Endodermal cell (in vitro differentiated cells): ENCODE data around the gene MED13L. TPM values are rescaled to one million over a fixed set of nuclear protein-coding genes. Genes with fewer than 3 reads are reported as not detected.

Experiments
- DNase-seq: peaks from one replicate; pipeline ENCODE4 v3.0.0-alpha.2; 2017
- H3K27ac ChIP-seq: 2 replicates; pipeline ENCODE4 v1.5.1; 2013; ENCODE audit warnings: mild to moderate bottlenecking, low read depth, low read length, moderate library complexity
- H3K27me3 ChIP-seq: 2 replicates; pipeline ENCODE4 v1.6.1; 2013; ENCODE audit warnings: mild to moderate bottlenecking, low read length, moderate library complexity; ENCODE audit not compliant: insufficient read depth, control insufficient read depth, poor library complexity, severe bottlenecking
- H3K36me3 ChIP-seq: 2 replicates; pipeline ENCODE4 v1.7.0; 2013; ENCODE audit warnings: mild to moderate bottlenecking, low read length, moderate library complexity; ENCODE audit not compliant: control insufficient read depth, insufficient read depth
- H3K4me1 ChIP-seq: one replicate; pipeline ENCODE4 v1.7.0; 2013; ENCODE audit warnings: low read length; ENCODE audit not compliant: control insufficient read depth, insufficient read depth
- H3K4me3 ChIP-seq: 2 replicates; pipeline ENCODE4 v1.5.1; 2013; ENCODE audit warnings: mild to moderate bottlenecking, low read length, moderate library complexity
- H3K9ac ChIP-seq: 2 replicates; pipeline ENCODE4 v1.6.1; 2013; ENCODE audit warnings: mild to moderate bottlenecking, low read length, moderate library complexity; ENCODE audit not compliant: poor library complexity, severe bottlenecking; ENCODE audit errors: extremely low read depth
- H3K9me3 ChIP-seq: 2 replicates; pipeline ENCODE4 v1.6.1; 2013; ENCODE audit warnings: mild to moderate bottlenecking, low read length, moderate library complexity; ENCODE audit not compliant: control insufficient read depth
- H3K27ac Mint-ChIP-seq: 2 replicates; pipeline ENCODE4 v1.8.0; 2020; ENCODE audit warnings: mixed read lengths
- H3K27me3 Mint-ChIP-seq: 2 replicates; pipeline ENCODE4 v1.8.0; 2021; ENCODE audit warnings: mild to moderate bottlenecking, mixed read lengths; ENCODE audit not compliant: insufficient read depth
- H3K36me3 Mint-ChIP-seq: 2 replicates; pipeline ENCODE4 v1.8.0; 2020; ENCODE audit warnings: low read depth, mixed read lengths
- H3K4me1 Mint-ChIP-seq: 2 replicates; pipeline ENCODE4 v1.8.0; 2020; ENCODE audit warnings: mixed read lengths
- H3K4me3 Mint-ChIP-seq: 2 replicates; pipeline ENCODE4 v1.8.0; 2020; ENCODE audit warnings: mild to moderate bottlenecking, moderate library complexity, mixed read lengths
- H3K9me3 Mint-ChIP-seq: 2 replicates; pipeline ENCODE4 v1.8.0; 2020; ENCODE audit warnings: mild to moderate bottlenecking, mixed read lengths
- CTCF ChIP-seq: fragments of 200-600 bp; sonication (generic); conservative IDR thresholded peaks from 2 replicates; pipeline ENCODE4 v1.5.0; 2021; ENCODE audit warnings: antibody characterized with exemption, mild to moderate bottlenecking
- WGBS, 2 experiments: methylation state at CpG; one replicate each; pipeline versions ENCODE4 v1.1.5 to v1.1.7; 2013; ENCODE audit warnings: missing lambda C conversion rate in 2 of 2, mixed read lengths in 1 of 2; ENCODE audit not compliant: insufficient coverage in 1 of 2, insufficient read length in 1 of 2; 5-methylcytosine and 5-hydroxymethylcytosine counted together
- total RNA-seq, 2 donors: library from RNA; stranded (reverse); fragmentation: NEBNext Ultra II Directional in 1 of 2; extraction: Animal tissue kit (Norgen Biotek cat#: 25700) in 1 of 2; gene quantifications; 2 replicates in 1 of 2; 3 replicates in 1 of 2; pipeline ENCODE4 v1.2.1, GENCODE V29; 2021

MED13L gene
- total RNA-seq, 2 donors from 2014 or later, result 101 to 111 TPM

GRCh38 chr12:115968211-115968610 is 309.3 kb downstream of the MED13L start:
- no peaks in the 10 kb centered on the region for H3K9me3 Mint-ChIP-seq
- no peaks in the 10 kb centered on the region for H3K27me3 Mint-ChIP-seq
- no peak overlapping the region for H3K27ac Mint-ChIP-seq
- no peaks in the 10 kb centered on the region for H3K9me3 ChIP-seq
- 91% methylated on average over 7 of the region's 7 CpGs; no CpG with 5 or more reads in 1 of the 2 experiments for WGBS, 2 experiments
- H3K27ac ChIP-seq, result no peak overlapping the region
- no peak for TF ChIP-seq CTCF
- no peak overlapping the region for H3K4me3 Mint-ChIP-seq
- no peaks in the 10 kb centered on the region for H3K4me1 ChIP-seq
- H3K36me3 Mint-ChIP-seq, result peaks cover 71% of the 10 kb centered on the region
- H3K9ac ChIP-seq, result no peak overlapping the region
- no peak overlapping the region for H3K4me3 ChIP-seq
- no peaks in the 10 kb centered on the region for H3K27me3 ChIP-seq
- peaks cover 95% of the 10 kb centered on the region for H3K36me3 ChIP-seq
- no peak for DNase-seq
- no peaks in the 10 kb centered on the region for H3K4me1 Mint-ChIP-seq

GRCh38 chr12:115966376-115966775 is 311.1 kb downstream of the MED13L start:
- Mint-ChIP-seq H3K27ac (no peak overlapping the region), H3K9me3 (no peaks in the 10 kb centered on the region), H3K27me3 (no peaks in the 10 kb centered on the region), H3K4me3 (no peak overlapping the region), H3K4me1 (no peaks in the 10 kb centered on the region), H3K36me3 (peaks cover 67% of the 10 kb centered on the region)
- TF ChIP-seq CTCF, result no peak
- no peaks in the 10 kb centered on the region for H3K4me1 ChIP-seq
- DNase-seq, result no peak
- H3K36me3 ChIP-seq, result peaks cover 90% of the 10 kb centered on the region
- no peak overlapping the region for H3K4me3 ChIP-seq
- no peaks in the 10 kb centered on the region for H3K9me3 ChIP-seq
- no peaks in the 10 kb centered on the region for H3K27me3 ChIP-seq
- 93 to 100% methylated on average over 2 to 4 of the region's 4 CpGs for WGBS, 2 experiments
- H3K9ac ChIP-seq, result no peak overlapping the region
- no peak overlapping the region for H3K27ac ChIP-seq

- no peak overlapping the region for H3K9ac ChIP-seq
- Mint-ChIP-seq H3K27me3 (no peaks in the 10 kb centered on the region), H3K27ac (no peak overlapping the region), H3K4me1 (no peaks in the 10 kb centered on the region), H3K9me3 (no peaks in the 10 kb centered on the region), H3K4me3 (no peak overlapping the region), H3K36me3 (peaks cover 68% of the 10 kb centered on the region)
- WGBS, 2 experiments, result 87 to 100% methylated on average over 1 to 2 of the region's 2 CpGs
- no peak for TF ChIP-seq CTCF
- no peak overlapping the region for H3K4me3 ChIP-seq
- no peak for DNase-seq
- peaks cover 92% of the 10 kb centered on the region for H3K36me3 ChIP-seq
- H3K27me3 ChIP-seq, result no peaks in the 10 kb centered on the region
- no peak overlapping the region for H3K27ac ChIP-seq
- H3K4me1 ChIP-seq, result no peaks in the 10 kb centered on the region
- H3K9me3 ChIP-seq, result no peaks in the 10 kb centered on the region
Observed at GRCh38 chr12:115964626-115965025, 312.9 kb downstream of the MED13L start.
